ENCODE measurements around the gene SH3RF3. TPM values are rescaled to one million over a fixed set of nuclear protein-coding genes. Genes with fewer than 3 reads are reported as not detected.

SH3RF3 gene
- total and polyA plus RNA-seq, 2 donors (not counting 1 experiment from before 2014, with no cell fraction given): 8.3 to 10.1 TPM

GRCh38 chr2:109170645-109171044, 41.6 kb downstream of the SH3RF3 start:
- no peaks in the 10 kb centered on the region for H3K9me3 ChIP-seq (ENCODE audit: control insufficient read depth, insufficient read depth, low read depth, low read length)
- no peaks in the 10 kb centered on the region for H3K27me3 ChIP-seq (ENCODE audit: control insufficient read depth, insufficient read depth, low read length)
- H3K9ac ChIP-seq (ENCODE audit: insufficient read depth, low read length): peak overlapping the region; percentile 40
- no peak overlapping the region for H3K4me3 ChIP-seq (replicated peaks in 1 of 4; ENCODE audit: control extremely low read depth in 1 of 4, insufficient read depth in 1 of 4, low read depth in 3 of 4, low read length in 4 of 4)
- peak overlapping the region; percentile 90 for H3K27ac ChIP-seq (ENCODE audit: insufficient read depth, low read length)
- H4K20me1 ChIP-seq (ENCODE audit: control insufficient read depth, extremely low read depth, insufficient read depth, low read length): no peaks in the 10 kb centered on the region
- H3K4me1 ChIP-seq (ENCODE audit: control insufficient read depth, extremely low read depth, insufficient read depth, low read length): peaks cover 38% of the 10 kb centered on the region
- H3K4me2 ChIP-seq (ENCODE audit: extremely low read depth, insufficient read depth, low read length): peak overlapping the region; percentile 73
- H2AFZ ChIP-seq (ENCODE audit: low read length): no peak overlapping the region
- no peaks in the 10 kb centered on the region for H3K36me3 ChIP-seq (ENCODE audit: control insufficient read depth, insufficient read depth, low read length)
- peaks cover 62% of the 10 kb centered on the region for H3K79me2 ChIP-seq (ENCODE audit: control insufficient read depth, insufficient read depth, low read length)
- DNase-seq (ENCODE audit: low read depth in 2 of 2): no peak
- TF ChIP-seq CTCF (conservative IDR thresholded peaks at IDR 0.05 in 1 of 2, IDR thresholded peaks at IDR 0.05 in 1 of 2; ENCODE audit: low read depth in 1 of 2, low read length in 2 of 2) (no peak), EZH2 (IDR thresholded peaks at IDR 0.05; ENCODE audit: low read length, missing control alignments) (no peak)

GRCh38 chr2:109171444-109172334, 42.7 kb downstream of the SH3RF3 start:
- H3K27me3 ChIP-seq (ENCODE audit: control insufficient read depth, insufficient read depth, low read length): no peaks in the 10 kb centered on the region
- peak overlapping the region in 3 of 4 experiments; percentile 10 to 45 (median 25) for H3K4me3 ChIP-seq (replicated peaks in 1 of 4; ENCODE audit: control extremely low read depth in 1 of 4, insufficient read depth in 1 of 4, low read depth in 3 of 4, low read length in 4 of 4)
- no peaks in the 10 kb centered on the region for H3K9me3 ChIP-seq (ENCODE audit: control insufficient read depth, insufficient read depth, low read depth, low read length)
- peaks cover 67% of the 10 kb centered on the region for H3K79me2 ChIP-seq (ENCODE audit: control insufficient read depth, insufficient read depth, low read length)
- TF ChIP-seq CTCF (conservative IDR thresholded peaks at IDR 0.05 in 1 of 2, IDR thresholded peaks at IDR 0.05 in 1 of 2; ENCODE audit: low read depth in 1 of 2, low read length in 2 of 2) (peak; percentile 16 to 39), EZH2 (IDR thresholded peaks at IDR 0.05; ENCODE audit: low read length, missing control alignments) (no peak)
- no peak overlapping the region for H2AFZ ChIP-seq (ENCODE audit: low read length)
- H3K4me2 ChIP-seq (ENCODE audit: extremely low read depth, insufficient read depth, low read length): peak overlapping the region; percentile 73
- peaks cover 32% of the 10 kb centered on the region for H3K4me1 ChIP-seq (ENCODE audit: control insufficient read depth, extremely low read depth, insufficient read depth, low read length)
- peak overlapping the region; percentile 90 for H3K27ac ChIP-seq (ENCODE audit: insufficient read depth, low read length)
- H3K9ac ChIP-seq (ENCODE audit: insufficient read depth, low read length): peak overlapping the region; percentile 61
- no peaks in the 10 kb centered on the region for H3K36me3 ChIP-seq (ENCODE audit: control insufficient read depth, insufficient read depth, low read length)
- peak; percentile 97 to 100 for DNase-seq (ENCODE audit: low read depth in 2 of 2)
- no peaks in the 10 kb centered on the region for H4K20me1 ChIP-seq (ENCODE audit: control insufficient read depth, extremely low read depth, insufficient read depth, low read length)

- Histone ChIP-seq H3K4me3 (replicated peaks in 1 of 4; ENCODE audit: control extremely low read depth in 1 of 4, insufficient read depth in 1 of 4, low read depth in 3 of 4, low read length in 4 of 4) (peak overlapping the region in 2 of 4 experiments; percentile 24 to 42), H3K4me1 (ENCODE audit: control insufficient read depth, extremely low read depth, insufficient read depth, low read length) (peaks cover 30% of the 10 kb centered on the region), H3K9me3 (ENCODE audit: control insufficient read depth, insufficient read depth, low read depth, low read length) (no peaks in the 10 kb centered on the region), H2AFZ (ENCODE audit: low read length) (no peak overlapping the region), H4K20me1 (ENCODE audit: control insufficient read depth, extremely low read depth, insufficient read depth, low read length) (no peaks in the 10 kb centered on the region), H3K27me3 (ENCODE audit: control insufficient read depth, insufficient read depth, low read length) (no peaks in the 10 kb centered on the region), H3K27ac (ENCODE audit: insufficient read depth, low read length) (peak overlapping the region; percentile 90), H3K4me2 (ENCODE audit: extremely low read depth, insufficient read depth, low read length) (peak overlapping the region; percentile 64), H3K36me3 (ENCODE audit: control insufficient read depth, insufficient read depth, low read length) (no peaks in the 10 kb centered on the region), H3K79me2 (ENCODE audit: control insufficient read depth, insufficient read depth, low read length) (peaks cover 67% of the 10 kb centered on the region), H3K9ac (ENCODE audit: insufficient read depth, low read length) (peak overlapping the region; percentile 55)
- TF ChIP-seq CTCF (conservative IDR thresholded peaks at IDR 0.05 in 1 of 2, IDR thresholded peaks at IDR 0.05 in 1 of 2; ENCODE audit: low read depth in 1 of 2, low read length in 2 of 2) (no peak), EZH2 (IDR thresholded peaks at IDR 0.05; ENCODE audit: low read length, missing control alignments) (no peak)
- DNase-seq (ENCODE audit: low read depth in 2 of 2): peak; percentile 36 to 47
Measured at GRCh38 chr2:109172556-109173105, 43.6 kb downstream of the SH3RF3 start.

All from fibroblast of lung (primary cell).